ENCODE data around the gene TMEM127. TPM values are rescaled to one million over a fixed set of nuclear protein-coding genes. Genes with fewer than 3 reads are reported as not detected.

TMEM127 gene
- total and polyA plus RNA-seq, 8 donors: 5.7 to 51.6 (median 14.0) TPM

- no peak for DNase-seq
Measured at GRCh38 chr2:96253006-96253405, 12.8 kb downstream of the TMEM127 start.

GRCh38 chr2:96252526-96252925 is 13.3 kb downstream of the TMEM127 start:
- Histone ChIP-seq H3K27ac (peak overlapping the region in 1 of 5 donors; percentile 53), H3K9me3 (no peaks in the 10 kb centered on the region), H3K4me3 (no peak overlapping the region), H3K27me3 (no peaks in the 10 kb centered on the region), H3K4me1 (peaks cover 6 to 51% (median 15%) of the 10 kb centered on the region in 4 donors), H3K36me3 (peaks cover 39 to 70% (median 66%) of the 10 kb centered on the region in 4 donors)
- DNase-seq: no peak
- intact Hi-C loops (cut with DNase I; ENCODE audit: low total_unique reads): no loop called here
- WGBS, 5 donors: 92 to 95% (median 94%) methylated on average over 8 of the region's 8 CpGs
- TF ChIP-seq CTCF (IDR thresholded peaks at IDR 0.05) (no peak), EP300 (IDR thresholded peaks at IDR 0.05) (no peak), POLR2A (IDR thresholded peaks at IDR 0.05) (no peak), POLR2AphosphoS5 (IDR thresholded peaks at IDR 0.05) (no peak)

More at GRCh38 chr2:96253006-96253405, 12.8 kb downstream of the TMEM127 start:
- peaks cover 6 to 53% (median 18%) of the 10 kb centered on the region in 4 donors for H3K4me1 ChIP-seq
- TF ChIP-seq POLR2A (IDR thresholded peaks at IDR 0.05) (no peak), CTCF (IDR thresholded peaks at IDR 0.05) (no peak), EP300 (IDR thresholded peaks at IDR 0.05) (no peak), POLR2AphosphoS5 (IDR thresholded peaks at IDR 0.05) (no peak)
- no peaks in the 10 kb centered on the region for H3K27me3 ChIP-seq
- no peak overlapping the region for H3K27ac ChIP-seq
- WGBS, 5 donors: 65 to 91% (median 83%) methylated on average over 7 of the region's 7 CpGs
- H3K4me3 ChIP-seq: no peak overlapping the region
- H3K9me3 ChIP-seq: no peaks in the 10 kb centered on the region
- intact Hi-C loops (cut with DNase I; ENCODE audit: low total_unique reads): no loop called here
- peaks cover 39 to 70% (median 69%) of the 10 kb centered on the region in 4 donors for H3K36me3 ChIP-seq

- H3K4me3 ChIP-seq: no peak overlapping the region
- H3K27ac ChIP-seq: peak overlapping the region in 3 of 5 donors; percentile 25 to 53 (median 53)
- intact Hi-C loops (cut with DNase I; ENCODE audit: low total_unique reads): no loop called here
- no peaks in the 10 kb centered on the region for H3K9me3 ChIP-seq
- peaks cover 39 to 68% (median 61%) of the 10 kb centered on the region in 4 donors for H3K36me3 ChIP-seq
- peaks cover 6 to 51% (median 14%) of the 10 kb centered on the region in 4 donors for H3K4me1 ChIP-seq
- peak in 1 of 3 donors; percentile 17 for TF ChIP-seq POLR2AphosphoS5 (IDR thresholded peaks at IDR 0.05)
- no peak for TF ChIP-seq CTCF (IDR thresholded peaks at IDR 0.05)
- DNase-seq: peak; percentile 61 to 67
- WGBS, 5 donors: 61 to 66% (median 63%) methylated on average over 6 of the region's 6 CpGs
- H3K27me3 ChIP-seq: no peaks in the 10 kb centered on the region
Measured at GRCh38 chr2:96251721-96252292, 14.0 kb downstream of the TMEM127 start.

- no peak for DNase-seq
- Histone ChIP-seq H3K4me3 (no peak overlapping the region), H3K4me1 (peaks cover 6 to 52% (median 14%) of the 10 kb centered on the region in 4 donors), H3K27me3 (no peaks in the 10 kb centered on the region), H3K36me3 (peaks cover 32 to 54% (median 47%) of the 10 kb centered on the region in 4 donors), H3K9me3 (no peaks in the 10 kb centered on the region), H3K27ac (peak overlapping the region in 2 of 5 donors; percentile 10 to 36)
- intact Hi-C loops (cut with DNase I; ENCODE audit: low total_unique reads): no loop called here
- TF ChIP-seq POLR2A (IDR thresholded peaks at IDR 0.05): no peak
- TF ChIP-seq CTCF (IDR thresholded peaks at IDR 0.05): no peak
- TF ChIP-seq EP300 (IDR thresholded peaks at IDR 0.05): no peak
- TF ChIP-seq POLR2AphosphoS5 (IDR thresholded peaks at IDR 0.05): no peak
- WGBS, 5 donors: 85 to 89% (median 85%) methylated on average over 6 of the region's 6 CpGs
Measured at GRCh38 chr2:96250188-96250587, 15.6 kb downstream of the TMEM127 start.
